ENCODE results near the gene SLC24A3.

SLC24A3 gene

GRCh38 chr20:19301142-19301541, 88.7 kb downstream of the SLC24A3 start:
- H3K27ac ChIP-seq (ENCODE audit: low read depth, low read length), result no peak overlapping the region
- H3K27me3 ChIP-seq (ENCODE audit: control insufficient read depth, low read length), result no peaks in the 10 kb centered on the region

GRCh38 chr20:19301843-19302242, 89.4 kb downstream of the SLC24A3 start:
- Histone ChIP-seq H3K36me3 (ENCODE audit: control insufficient read depth, low read length) (no peaks in the 10 kb centered on the region), H4K20me1 (ENCODE audit: control insufficient read depth, insufficient read depth, low read depth, low read length) (no peaks in the 10 kb centered on the region), H3K27me3 (ENCODE audit: control insufficient read depth, low read length) (no peaks in the 10 kb centered on the region), H3K79me2 (ENCODE audit: control insufficient read depth, low read length) (no peaks in the 10 kb centered on the region), H3K9me3 (ENCODE audit: control insufficient read depth, insufficient read depth, low read length) (no peaks in the 10 kb centered on the region), H3K4me1 (ENCODE audit: control insufficient read depth, low read length) (no peaks in the 10 kb centered on the region), H3K4me3 (ENCODE audit: low read length) (no peak overlapping the region), H3K4me2 (ENCODE audit: low read length) (no peak overlapping the region), H3K27ac (ENCODE audit: low read depth, low read length) (no peak overlapping the region), H3F3A (ENCODE audit: control insufficient read depth, insufficient read depth) (no peaks in the 10 kb centered on the region), H3K9me2 (replicated peaks; ENCODE audit: control insufficient read depth, low read length) (no peaks in the 10 kb centered on the region)
- TF ChIP-seq EZH2phosphoT487 (IDR thresholded peaks at IDR 0.05; ENCODE audit: borderline replicate concordance, low read length), result no peak
- TF ChIP-seq, protein P1, sequence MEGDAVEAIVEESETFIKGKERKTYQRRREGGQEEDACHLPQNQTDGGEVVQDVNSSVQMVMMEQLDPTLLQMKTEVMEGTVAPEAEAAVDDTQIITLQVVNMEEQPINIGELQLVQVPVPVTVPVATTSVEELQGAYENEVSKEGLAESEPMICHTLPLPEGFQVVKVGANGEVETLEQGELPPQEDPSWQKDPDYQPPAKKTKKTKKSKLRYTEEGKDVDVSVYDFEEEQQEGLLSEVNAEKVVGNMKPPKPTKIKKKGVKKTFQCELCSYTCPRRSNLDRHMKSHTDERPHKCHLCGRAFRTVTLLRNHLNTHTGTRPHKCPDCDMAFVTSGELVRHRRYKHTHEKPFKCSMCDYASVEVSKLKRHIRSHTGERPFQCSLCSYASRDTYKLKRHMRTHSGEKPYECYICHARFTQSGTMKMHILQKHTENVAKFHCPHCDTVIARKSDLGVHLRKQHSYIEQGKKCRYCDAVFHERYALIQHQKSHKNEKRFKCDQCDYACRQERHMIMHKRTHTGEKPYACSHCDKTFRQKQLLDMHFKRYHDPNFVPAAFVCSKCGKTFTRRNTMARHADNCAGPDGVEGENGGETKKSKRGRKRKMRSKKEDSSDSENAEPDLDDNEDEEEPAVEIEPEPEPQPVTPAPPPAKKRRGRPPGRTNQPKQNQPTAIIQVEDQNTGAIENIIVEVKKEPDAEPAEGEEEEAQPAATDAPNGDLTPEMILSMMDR (IDR thresholded peaks at IDR 0.05; ENCODE audit: low read depth, low read length, poor library complexity, severe bottlenecking), result no peak

More at GRCh38 chr20:19301142-19301541, 88.7 kb downstream of the SLC24A3 start:
- H3K4me3 ChIP-seq (ENCODE audit: low read length), result no peak overlapping the region
- H3F3A ChIP-seq (ENCODE audit: control insufficient read depth, insufficient read depth), result no peaks in the 10 kb centered on the region
- no peaks in the 10 kb centered on the region for H3K79me2 ChIP-seq (ENCODE audit: control insufficient read depth, low read length)
- no peak overlapping the region for H3K4me2 ChIP-seq (ENCODE audit: low read length)
- no peaks in the 10 kb centered on the region for H3K9me2 ChIP-seq (replicated peaks; ENCODE audit: control insufficient read depth, low read length)
- no peaks in the 10 kb centered on the region for H3K36me3 ChIP-seq (ENCODE audit: control insufficient read depth, low read length)
- H3K9me3 ChIP-seq (ENCODE audit: control insufficient read depth, insufficient read depth, low read length), result no peaks in the 10 kb centered on the region
- no peaks in the 10 kb centered on the region for H3K4me1 ChIP-seq (ENCODE audit: control insufficient read depth, low read length)
- no peaks in the 10 kb centered on the region for H4K20me1 ChIP-seq (ENCODE audit: control insufficient read depth, insufficient read depth, low read depth, low read length)
- TF ChIP-seq, protein P1 (IDR thresholded peaks at IDR 0.05; ENCODE audit: low read depth, low read length, poor library complexity, severe bottlenecking), result no peak
- no peak for TF ChIP-seq EZH2phosphoT487 (IDR thresholded peaks at IDR 0.05; ENCODE audit: borderline replicate concordance, low read length)

- TF ChIP-seq, protein P1 (IDR thresholded peaks at IDR 0.05; ENCODE audit: low read depth, low read length, poor library complexity, severe bottlenecking), result no peak
- TF ChIP-seq EZH2phosphoT487 (IDR thresholded peaks at IDR 0.05; ENCODE audit: borderline replicate concordance, low read length), result no peak
- no peaks in the 10 kb centered on the region for H3F3A ChIP-seq (ENCODE audit: control insufficient read depth, insufficient read depth)
- H3K9me2 ChIP-seq (replicated peaks; ENCODE audit: control insufficient read depth, low read length), result no peaks in the 10 kb centered on the region
- H3K4me2 ChIP-seq (ENCODE audit: low read length), result no peak overlapping the region
- H4K20me1 ChIP-seq (ENCODE audit: control insufficient read depth, insufficient read depth, low read depth, low read length), result no peaks in the 10 kb centered on the region
- no peaks in the 10 kb centered on the region for H3K9me3 ChIP-seq (ENCODE audit: control insufficient read depth, insufficient read depth, low read length)
- H3K4me1 ChIP-seq (ENCODE audit: control insufficient read depth, low read length), result no peaks in the 10 kb centered on the region
- no peaks in the 10 kb centered on the region for H3K79me2 ChIP-seq (ENCODE audit: control insufficient read depth, low read length)
- no peak overlapping the region for H3K4me3 ChIP-seq (ENCODE audit: low read length)
- no peak overlapping the region for H3K27ac ChIP-seq (ENCODE audit: low read depth, low read length)
- H3K36me3 ChIP-seq (ENCODE audit: control insufficient read depth, low read length), result no peaks in the 10 kb centered on the region
- H3K27me3 ChIP-seq (ENCODE audit: control insufficient read depth, low read length), result no peaks in the 10 kb centered on the region
These were observed 90.3 kb downstream of the SLC24A3 start for GRCh38 chr20:19302714-19303113.

Data from DOHH2 (cell line).